ENCODE data around the gene THEM5. TPM values are rescaled to one million over a fixed set of nuclear protein-coding genes. Genes with fewer than 3 reads are reported as not detected.

THEM5 gene
- polyA plus RNA-seq, 1 donor (not counting 4 experiments of a cell fraction or from before 2014, with no cell fraction given), result 0.18 TPM

- Histone ChIP-seq H3K27me3 (ENCODE audit: control insufficient read depth, extremely low read depth, insufficient read depth, low read length) (no peaks in the 10 kb centered on the region), H3K27ac (ENCODE audit: control insufficient read depth, insufficient read depth, low read length) (no peak overlapping the region), H3K9ac (ENCODE audit: control insufficient read depth, extremely low read depth, insufficient read depth, low read length) (no peak overlapping the region), H3K4me1 (ENCODE audit: control insufficient read depth, extremely low read depth, insufficient read depth, low read length) (peaks cover under 1% of the 10 kb centered on the region), H3K9me3 (ENCODE audit: control insufficient read depth, low read depth, low read length) (peaks cover 4% of the 10 kb centered on the region), H3K9me1 (ENCODE audit: control insufficient read depth, extremely low read depth, insufficient read depth, low read length) (no peaks in the 10 kb centered on the region), H4K20me1 (ENCODE audit: control insufficient read depth, extremely low read depth, insufficient read depth, low read length) (no peaks in the 10 kb centered on the region), H3K4me3 (ENCODE audit: control insufficient read depth in 2 of 3, extremely low read depth in 1 of 3, insufficient read depth in 2 of 3, low read depth in 1 of 3, low read length in 3 of 3) (no peak overlapping the region), H2AFZ (ENCODE audit: control insufficient read depth, low read length) (no peak overlapping the region), H3K36me3 (ENCODE audit: control insufficient read depth in 2 of 2, extremely low read depth in 1 of 2, insufficient read depth in 2 of 2, low read length in 2 of 2) (peaks cover 1 to 3% of the 10 kb centered on the region in 2 experiments), H3K79me2 (ENCODE audit: control insufficient read depth, insufficient read depth, low read length) (peaks cover 13% of the 10 kb centered on the region), H3K4me2 (ENCODE audit: control insufficient read depth, extremely low read depth, insufficient read depth, low read depth, low read length) (no peak overlapping the region)
- TF ChIP-seq EZH2 (IDR thresholded peaks at IDR 0.05; ENCODE audit: low read length), result no peak
- TF ChIP-seq, protein P1, sequence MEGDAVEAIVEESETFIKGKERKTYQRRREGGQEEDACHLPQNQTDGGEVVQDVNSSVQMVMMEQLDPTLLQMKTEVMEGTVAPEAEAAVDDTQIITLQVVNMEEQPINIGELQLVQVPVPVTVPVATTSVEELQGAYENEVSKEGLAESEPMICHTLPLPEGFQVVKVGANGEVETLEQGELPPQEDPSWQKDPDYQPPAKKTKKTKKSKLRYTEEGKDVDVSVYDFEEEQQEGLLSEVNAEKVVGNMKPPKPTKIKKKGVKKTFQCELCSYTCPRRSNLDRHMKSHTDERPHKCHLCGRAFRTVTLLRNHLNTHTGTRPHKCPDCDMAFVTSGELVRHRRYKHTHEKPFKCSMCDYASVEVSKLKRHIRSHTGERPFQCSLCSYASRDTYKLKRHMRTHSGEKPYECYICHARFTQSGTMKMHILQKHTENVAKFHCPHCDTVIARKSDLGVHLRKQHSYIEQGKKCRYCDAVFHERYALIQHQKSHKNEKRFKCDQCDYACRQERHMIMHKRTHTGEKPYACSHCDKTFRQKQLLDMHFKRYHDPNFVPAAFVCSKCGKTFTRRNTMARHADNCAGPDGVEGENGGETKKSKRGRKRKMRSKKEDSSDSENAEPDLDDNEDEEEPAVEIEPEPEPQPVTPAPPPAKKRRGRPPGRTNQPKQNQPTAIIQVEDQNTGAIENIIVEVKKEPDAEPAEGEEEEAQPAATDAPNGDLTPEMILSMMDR (optimal IDR thresholded peaks at IDR 0.05 in 1 of 3, IDR thresholded peaks at IDR 0.05 in 1 of 3, conservative IDR thresholded peaks at IDR 0.05 in 1 of 3; ENCODE audit: extremely low read depth in 1 of 3, insufficient read depth in 2 of 3, low read length in 3 of 3), result no peak
- DNase-seq (ENCODE audit: low read depth, low spot score) (no peak), FAIRE-seq (no peak)
- dilution Hi-C loops (cut with MboI; ENCODE audit: extremely low pct_ligation_motif_present, low sequenced_read_pairs), result no loop called here
These were observed 45.0 kb upstream of the THEM5 start for GRCh38 chr1:151898519-151898991.

DNA sequence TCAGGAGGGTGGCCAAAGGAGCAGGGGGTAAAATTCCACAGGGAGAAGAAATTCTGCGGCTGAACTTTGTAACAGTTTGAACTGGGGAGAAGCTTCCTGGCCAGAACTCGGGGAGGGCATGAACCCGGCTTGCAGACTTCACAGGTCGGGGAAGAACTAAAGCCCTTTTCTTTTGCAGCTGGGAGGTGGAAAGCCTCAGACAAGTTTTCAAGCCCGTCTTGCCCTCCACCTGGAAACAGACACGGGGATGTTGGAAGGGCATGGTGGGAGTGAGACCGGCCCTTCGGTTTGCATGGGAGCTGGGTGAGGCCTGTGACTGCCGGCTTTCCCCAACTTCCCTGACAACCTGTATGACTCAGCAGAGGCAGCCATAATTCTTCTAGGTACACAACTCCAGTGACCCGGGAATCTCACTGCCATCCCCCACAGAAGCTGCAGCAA is 44.5 kb upstream of the THEM5 start:
- peaks cover 3 to 5% of the 10 kb centered on the region in 2 experiments for H3K36me3 ChIP-seq (ENCODE audit: control insufficient read depth in 2 of 2, extremely low read depth in 1 of 2, insufficient read depth in 2 of 2, low read length in 2 of 2)
- H3K79me2 ChIP-seq (ENCODE audit: control insufficient read depth, insufficient read depth, low read length), result peaks cover 13% of the 10 kb centered on the region
- H3K9me1 ChIP-seq (ENCODE audit: control insufficient read depth, extremely low read depth, insufficient read depth, low read length), result no peaks in the 10 kb centered on the region
- TF ChIP-seq, protein P1 (optimal IDR thresholded peaks at IDR 0.05 in 1 of 3, IDR thresholded peaks at IDR 0.05 in 1 of 3, conservative IDR thresholded peaks at IDR 0.05 in 1 of 3; ENCODE audit: extremely low read depth in 1 of 3, insufficient read depth in 2 of 3, low read length in 3 of 3), result no peak
- no peak for TF ChIP-seq EZH2 (IDR thresholded peaks at IDR 0.05; ENCODE audit: low read length)
- no peaks in the 10 kb centered on the region for H3K27me3 ChIP-seq (ENCODE audit: control insufficient read depth, extremely low read depth, insufficient read depth, low read length)
- H3K9me3 ChIP-seq (ENCODE audit: control insufficient read depth, low read depth, low read length), result peaks cover 4% of the 10 kb centered on the region
- H4K20me1 ChIP-seq (ENCODE audit: control insufficient read depth, extremely low read depth, insufficient read depth, low read length), result no peaks in the 10 kb centered on the region
- no peak overlapping the region for H3K4me2 ChIP-seq (ENCODE audit: control insufficient read depth, extremely low read depth, insufficient read depth, low read depth, low read length)
- no peak for FAIRE-seq
- no peak overlapping the region for H2AFZ ChIP-seq (ENCODE audit: control insufficient read depth, low read length)
- no peak for DNase-seq (ENCODE audit: low read depth, low spot score)
- peaks cover 5% of the 10 kb centered on the region for H3K4me1 ChIP-seq (ENCODE audit: control insufficient read depth, extremely low read depth, insufficient read depth, low read length)
- no peak overlapping the region for H3K27ac ChIP-seq (ENCODE audit: control insufficient read depth, insufficient read depth, low read length)
- H3K4me3 ChIP-seq (ENCODE audit: control insufficient read depth in 2 of 3, extremely low read depth in 1 of 3, insufficient read depth in 2 of 3, low read depth in 1 of 3, low read length in 3 of 3), result no peak overlapping the region
- dilution Hi-C loops (cut with MboI; ENCODE audit: extremely low pct_ligation_motif_present, low sequenced_read_pairs), result no loop called here
- no peak overlapping the region for H3K9ac ChIP-seq (ENCODE audit: control insufficient read depth, extremely low read depth, insufficient read depth, low read length)
